KOPT-K1 (cell line): ENCODE data around the gene CNTROB.
"Not testable (repeated sequence)": the region's sequence is repeated elsewhere in the genome, so short reads cannot be mapped to it uniquely, and the experiment has no call there.

ENCODE experiments used
- H3K27ac ChIP-seq: fragments of 200-600 bp; sonication (generic); 2 replicates; pipeline ENCODE4 v1.5.1; 2016; ENCODE audit warnings: antibody characterized with exemption, mild to moderate bottlenecking, low read depth, low read length; ENCODE audit not compliant: poor library complexity, severe bottlenecking
- H3K36me3 ChIP-seq: fragments of 200-600 bp; sonication (generic); 2 replicates; pipeline ENCODE4 v1.5.1; 2017; ENCODE audit warnings: antibody characterized with exemption, mild to moderate bottlenecking, low read length, moderate library complexity; ENCODE audit not compliant: insufficient read depth
- H3K9me3 ChIP-seq: fragments of 200-600 bp; sonication (generic); 2 replicates; pipeline ENCODE4 v1.5.1; 2017; ENCODE audit warnings: antibody characterized with exemption, low read length, mild to moderate bottlenecking; ENCODE audit not compliant: insufficient read depth, poor library complexity, severe bottlenecking

Gene CNTROB

GRCh38 chr17:7946441-7946840, 14.4 kb downstream of the CNTROB start:
- Histone ChIP-seq H3K27ac (no peak overlapping the region), H3K9me3 (no peaks in the 10 kb centered on the region), H3K36me3 (peaks cover 91% of the 10 kb centered on the region)

DNA sequence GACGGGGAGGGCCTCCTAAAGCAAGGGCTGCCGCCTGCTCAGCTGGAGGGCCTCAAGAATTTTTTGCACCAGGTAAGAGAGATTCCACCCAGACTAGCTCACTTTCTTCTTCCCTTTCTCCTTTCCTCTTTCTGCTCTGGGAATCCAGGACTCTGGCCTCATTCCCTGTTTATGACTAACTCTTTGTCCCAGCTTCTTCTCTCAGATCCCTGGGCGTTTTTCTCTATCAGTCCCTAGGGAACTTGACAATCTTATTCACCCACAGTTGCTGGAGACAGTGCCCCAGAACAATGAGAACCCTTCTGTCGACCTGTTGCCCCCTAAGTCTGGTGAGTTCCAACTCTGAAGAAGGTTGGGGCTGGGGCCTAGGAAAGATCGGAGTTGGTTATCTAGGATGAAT, 15.6 kb downstream of the CNTROB start:
- Histone ChIP-seq H3K36me3 (peaks cover 79% of the 10 kb centered on the region), H3K9me3 (no peaks in the 10 kb centered on the region), H3K27ac (no peak overlapping the region)

GRCh38 chr17:7950578-7950977, 18.6 kb downstream of the CNTROB start:
- no peak overlapping the region for H3K27ac ChIP-seq
- no peaks in the 10 kb centered on the region for H3K9me3 ChIP-seq
- peaks cover 49% of the 10 kb centered on the region for H3K36me3 ChIP-seq

- peaks cover 42% of the 10 kb centered on the region for H3K36me3 ChIP-seq
- no peak overlapping the region for H3K27ac ChIP-seq
These were observed 19.3 kb downstream of the CNTROB start for GRCh38 chr17:7951143-7951792.

GRCh38 chr17:7953266-7953665, 21.3 kb downstream of the CNTROB start:
- not testable (repeated sequence) for H3K27ac ChIP-seq, H3K9me3 ChIP-seq
- H3K36me3 ChIP-seq: peaks cover 25% of the 10 kb centered on the region

More at GRCh38 chr17:7951143-7951792, 19.3 kb downstream of the CNTROB start:
- no peaks in the 10 kb centered on the region for H3K9me3 ChIP-seq

GRCh38 chr17:7955414-7956227, 23.6 kb downstream of the CNTROB start:
- no peak overlapping the region for H3K27ac ChIP-seq
- H3K36me3 ChIP-seq: peaks cover 1% of the 10 kb centered on the region; the same call in 1 of the 2 replicates
- no peaks in the 10 kb centered on the region for H3K9me3 ChIP-seq

DNA sequence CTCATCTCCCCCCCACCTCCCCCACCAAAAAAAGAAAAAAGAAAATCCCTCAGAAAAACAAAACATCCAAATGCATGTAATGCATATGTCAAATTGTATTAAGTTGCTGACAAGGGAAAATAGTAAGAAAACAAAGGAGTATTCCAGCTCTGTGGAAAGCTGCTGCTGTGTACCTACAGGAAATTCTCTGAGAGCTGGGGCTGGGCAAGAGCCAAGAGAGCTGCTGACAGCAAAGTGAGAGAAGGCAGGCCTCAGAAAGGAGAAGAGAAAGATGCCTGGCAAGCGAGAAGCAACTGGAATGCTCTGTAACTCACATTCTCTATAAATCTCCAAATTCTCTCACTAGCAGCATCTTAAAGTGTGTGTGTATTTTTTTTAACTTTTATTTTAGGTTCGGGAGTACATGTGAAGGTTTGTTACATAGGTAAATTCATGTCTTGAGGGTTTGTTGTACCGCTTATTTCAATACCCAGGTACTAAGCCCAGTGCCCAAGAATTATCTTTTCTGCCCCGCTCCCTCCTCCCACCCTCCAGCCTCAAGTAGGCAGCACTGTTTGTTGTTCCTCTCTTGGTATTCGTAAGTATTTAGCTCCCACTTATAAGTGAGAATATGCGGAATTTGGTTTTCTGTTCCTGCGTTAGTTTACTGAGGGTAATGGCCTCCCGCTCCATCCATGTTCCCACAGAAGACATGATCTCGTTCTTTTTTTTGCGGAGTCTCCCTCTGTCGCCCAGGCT, 24.4 kb downstream of the CNTROB start:
- no peaks in the 10 kb centered on the region for H3K36me3 ChIP-seq
- no peak overlapping the region for H3K27ac ChIP-seq
- no peaks in the 10 kb centered on the region for H3K9me3 ChIP-seq

GRCh38 chr17:7959503-7960253, 27.7 kb downstream of the CNTROB start:
- H3K27ac ChIP-seq: no peak overlapping the region
- no peaks in the 10 kb centered on the region for H3K36me3 ChIP-seq
- H3K9me3 ChIP-seq: no peaks in the 10 kb centered on the region

DNA sequence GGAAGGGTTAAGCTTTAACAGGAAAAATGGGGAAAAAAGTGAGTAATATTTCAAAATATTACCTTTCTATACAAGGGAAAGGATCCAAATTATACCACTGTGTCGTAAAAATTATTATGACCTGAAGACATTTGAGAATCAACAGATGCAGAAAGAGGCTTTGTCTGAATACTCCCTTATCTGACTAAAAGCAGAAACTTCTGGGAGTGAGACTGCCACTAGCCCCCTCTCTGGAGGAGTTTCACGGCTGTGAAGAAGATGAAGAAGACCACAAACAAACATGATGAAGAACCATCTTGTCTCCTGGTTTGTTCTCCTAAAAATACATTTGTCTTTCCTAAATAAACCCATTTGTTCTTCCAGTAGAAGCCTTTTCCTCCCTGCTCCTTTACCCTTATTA, 29.4 kb downstream of the CNTROB start:
- Histone ChIP-seq H3K9me3 (no peaks in the 10 kb centered on the region), H3K27ac (no peak overlapping the region), H3K36me3 (no peaks in the 10 kb centered on the region)

DNA sequence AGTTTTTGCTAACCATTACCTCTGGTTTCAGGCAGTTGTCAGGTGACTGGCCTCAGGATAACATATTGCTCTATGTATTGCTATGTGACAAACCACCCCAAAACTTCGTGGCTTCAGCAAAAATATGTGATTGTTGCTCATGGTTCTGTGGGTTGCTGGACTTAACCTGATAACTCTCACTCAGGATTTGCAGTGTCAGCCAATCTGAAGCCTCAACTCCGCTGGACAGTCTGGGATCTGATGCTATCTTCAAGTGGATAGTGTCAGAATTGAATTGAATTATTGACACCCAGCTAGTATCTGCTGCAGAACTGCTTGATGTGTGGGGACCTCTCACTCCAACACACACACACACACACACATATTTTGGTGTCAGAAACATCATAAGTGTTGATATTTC, 35.7 kb downstream of the CNTROB start:
- Histone ChIP-seq H3K36me3 (no peaks in the 10 kb centered on the region), H3K9me3 (no peaks in the 10 kb centered on the region), H3K27ac (no peak overlapping the region)

DNA sequence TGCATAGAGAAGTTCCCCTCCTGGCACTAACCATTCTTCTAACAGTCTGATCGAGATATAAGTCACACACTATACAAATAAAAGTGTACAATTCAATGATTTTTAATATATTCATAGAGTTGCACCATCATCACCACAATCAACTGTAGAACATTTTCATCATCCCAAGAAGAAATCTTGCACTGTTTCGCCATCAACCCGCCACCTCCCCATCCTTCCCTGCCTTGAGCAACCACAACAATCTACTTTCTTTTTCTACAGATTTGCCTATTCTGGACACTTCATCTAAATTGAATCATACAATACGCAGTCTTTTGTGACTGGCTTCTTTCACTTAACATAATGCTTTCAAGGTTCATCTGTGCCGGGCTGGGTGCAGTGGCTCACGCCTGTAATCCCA, 37.4 kb downstream of the CNTROB start:
- Histone ChIP-seq H3K9me3 (peaks cover 8% of the 10 kb centered on the region), H3K27ac (no peak overlapping the region), H3K36me3 (no peaks in the 10 kb centered on the region)

DNA sequence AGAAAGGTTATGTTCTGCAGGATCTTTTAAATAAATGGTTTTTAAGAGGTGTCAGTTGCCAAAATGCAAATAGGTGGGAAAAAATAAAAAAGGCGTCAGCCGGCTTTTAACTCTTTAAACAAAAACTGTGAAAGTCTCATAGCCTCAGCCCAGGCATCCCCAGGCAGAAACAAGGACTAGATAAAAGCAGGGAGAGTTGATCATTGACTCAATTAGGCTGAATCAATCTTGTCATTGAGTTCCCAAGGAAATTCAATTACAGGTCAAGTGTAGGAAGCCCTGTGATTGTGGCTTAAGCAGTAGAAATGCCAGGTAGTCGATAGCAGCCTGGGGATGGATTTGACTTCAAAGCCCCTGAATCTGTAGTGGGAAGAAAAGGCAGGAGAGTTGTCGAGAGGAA, 39.6 kb downstream of the CNTROB start:
- no peak overlapping the region for H3K27ac ChIP-seq
- H3K36me3 ChIP-seq: no peaks in the 10 kb centered on the region
- peaks cover 24% of the 10 kb centered on the region for H3K9me3 ChIP-seq

DNA sequence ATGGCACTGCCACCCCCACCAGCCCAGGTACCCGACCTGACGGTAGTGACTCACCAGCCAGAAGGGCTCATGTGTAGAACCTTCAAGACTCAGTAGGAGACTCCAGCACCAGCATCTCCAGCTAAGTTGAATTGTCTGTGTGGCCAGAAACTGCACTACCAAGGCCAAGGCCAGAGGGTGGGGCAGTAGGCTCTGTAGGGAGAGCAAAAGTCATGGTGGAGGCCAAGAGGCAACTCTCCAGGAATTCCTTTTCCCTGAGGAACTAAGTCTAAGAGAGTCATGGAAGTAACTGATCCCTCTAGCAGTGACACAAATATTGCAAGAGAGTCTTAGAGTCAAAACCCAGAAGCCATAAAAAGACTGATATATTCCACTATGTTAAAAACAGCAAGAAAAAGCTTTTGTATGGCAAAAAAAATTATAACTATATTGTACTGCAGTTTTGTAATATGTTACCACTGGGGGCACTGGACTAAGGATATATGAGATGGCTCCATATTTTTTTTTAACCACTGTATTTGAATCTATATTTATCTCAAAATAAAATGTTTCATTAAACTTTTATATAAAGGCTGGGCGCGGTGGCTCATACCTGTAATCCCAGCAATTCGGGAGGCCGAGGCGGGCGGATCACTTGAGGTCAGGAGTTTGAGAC, 40.3 kb downstream of the CNTROB start:
- H3K27ac ChIP-seq: no peak overlapping the region
- no peaks in the 10 kb centered on the region for H3K36me3 ChIP-seq
- peaks cover 24% of the 10 kb centered on the region for H3K9me3 ChIP-seq

GRCh38 chr17:7974638-7975131, 42.7 kb downstream of the CNTROB start:
- H3K27ac ChIP-seq: no peak overlapping the region
- peaks cover 24% of the 10 kb centered on the region for H3K9me3 ChIP-seq

More at GRCh38 chr17:7974638-7975131, 42.7 kb downstream of the CNTROB start:
- no peaks in the 10 kb centered on the region for H3K36me3 ChIP-seq
